Heart left ventricle (tissue), 13 donors: ENCODE measurements around the gene PGGHG.

Experiments
- CTCF ChIP-seq, 12 donors: fragments of 200-600 bp; sonication (generic) in 4 of 12; IDR thresholded peaks; one replicate each; pipeline versions ENCODE4 v1.5.0 to v1.8.0; 2018 to 2022; ENCODE audit warnings: antibody characterized with exemption in 12 of 12, mild to moderate bottlenecking in 5 of 12
- POLR2A ChIP-seq, 2 donors: fragments of 450-650 bp; IDR thresholded peaks; one replicate each; pipeline ENCODE4 v1.6.1; 2017; ENCODE audit warnings: antibody characterized with exemption in 2 of 2, mild to moderate bottlenecking in 2 of 2, moderate library complexity in 2 of 2
- donor health status: ischemic (EF 13 %, LVEDD 7.1; RV severe dilation, severe dysfunction).
- donor health status: DM: no; HTN: yes; CAD: no.
- donor health status: DM: no; HTN: no; CAD: no.
- donor health status: ischemic (EF 25% LVEDD 6.9; RV normal size, moderate dysfunction).
- donor health status: ischemic (EF 25% LVEDD 5.7; RV mildly dilated, moderate dysfunction).
- donor health status: ischemic (EF 35%, LVEDD 5.7; RV mildly dilated, moderate dysfunction).
- donor health status: nonischemic (EF 11% LVEDD 7.7; RV severe dilation, severe dysfunction).
- donor health status: DM: yes; HTN: yes; CAD: no.
- donor health status: PGD.
- donor health status: ischemic (EF 29% LVEDD 5.4; RV normal size, mild dysfunction).
- donor health status: nonischemic (EF 23%, LVEDD 6.1; RV moderate dilation, normal function).

- TF ChIP-seq POLR2A (IDR thresholded peaks at IDR 0.05) (no peak), CTCF (IDR thresholded peaks at IDR 0.05) (no peak)
Measured at GRCh38 chr11:281486-282161, 7.3 kb upstream of the PGGHG start.
